GM18507 (cell line): ENCODE results near the gene YPEL3.

Source experiments
- DNase-seq: peaks from one replicate; pipeline ENCODE4 v3.0.0; 2011; ENCODE audit warnings: low read depth; ENCODE audit not compliant: insufficient read length; ENCODE audit errors: extremely low spot score
- FAIRE-seq: peaks from 2 replicates; lab custom pipeline; 2011; peaks lifted over from hg19 to GRCh38; lab: Jason Lieb, UNC

YPEL3 gene

DNA sequence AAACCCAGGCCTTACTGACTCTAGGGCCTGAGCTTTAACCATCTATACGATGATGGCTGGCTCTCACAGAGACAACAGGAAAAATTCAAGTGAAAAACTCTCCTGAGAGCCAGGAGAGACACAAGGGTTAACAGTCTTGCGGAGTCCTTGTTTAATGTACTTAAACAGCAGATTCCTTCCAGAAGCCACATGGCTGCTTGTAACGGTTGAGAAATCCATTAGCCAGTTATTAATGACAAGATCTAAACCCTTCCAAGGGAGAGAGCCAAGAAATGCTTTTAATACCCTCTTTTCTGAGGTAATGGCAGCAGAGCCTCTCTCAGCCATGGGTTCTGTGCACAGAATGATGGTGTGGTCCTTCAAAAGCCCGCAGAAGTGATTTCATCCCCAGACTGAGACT, 35.7 kb downstream of the YPEL3 start:
- no peak for DNase-seq
- no peak for FAIRE-seq

DNA sequence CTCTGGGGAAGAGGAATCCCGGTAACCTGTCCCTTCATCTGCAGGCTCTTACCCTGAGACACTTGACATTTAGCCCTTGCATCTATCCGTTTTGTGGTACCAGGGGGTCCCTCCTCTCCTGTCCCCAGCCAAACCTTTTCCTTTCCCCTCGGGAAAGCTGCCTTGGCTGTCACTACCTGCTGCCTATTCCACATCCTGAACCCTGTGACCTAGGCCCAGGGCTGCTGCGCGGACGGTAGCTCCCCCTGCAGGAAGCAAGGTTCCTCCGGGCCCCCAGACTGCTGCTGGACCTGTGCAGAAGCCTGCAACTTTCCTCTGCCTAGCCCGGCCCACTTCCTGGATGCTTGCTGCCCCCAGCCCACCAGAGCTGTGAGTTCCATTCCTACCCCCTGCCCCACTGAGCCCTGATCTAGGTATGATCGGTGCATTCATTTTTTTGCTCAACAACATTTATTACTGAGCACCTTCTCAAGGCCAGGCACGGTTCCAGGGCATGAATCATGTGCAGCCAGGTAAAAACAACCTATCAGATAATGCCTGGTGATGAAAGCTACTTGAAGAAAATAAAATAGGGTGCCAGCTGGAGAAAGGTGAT, 41.0 kb downstream of the YPEL3 start:
- FAIRE-seq (no peak), DNase-seq (no peak)

DNA sequence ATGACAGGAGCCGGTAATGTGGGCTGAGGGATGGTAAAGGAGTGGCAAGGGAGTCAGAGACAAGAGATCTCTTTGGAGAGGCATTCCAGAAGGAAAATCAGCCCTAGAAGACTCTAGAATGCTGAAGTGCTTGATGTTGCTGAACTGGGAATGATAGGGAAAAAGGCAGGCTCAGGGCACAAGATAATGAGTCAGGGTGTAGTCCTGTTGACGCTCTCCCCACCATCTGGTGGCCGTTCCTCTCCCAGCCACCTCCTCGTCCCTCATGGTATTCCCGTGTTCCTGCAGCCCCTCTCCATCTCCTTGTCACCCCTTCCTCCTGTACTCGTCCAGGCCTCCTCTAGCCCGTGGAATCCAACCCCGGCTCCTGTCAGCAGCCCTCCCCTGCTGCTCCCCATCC, 41.6 kb downstream of the YPEL3 start:
- DNase-seq (no peak), FAIRE-seq (no peak)

DNA sequence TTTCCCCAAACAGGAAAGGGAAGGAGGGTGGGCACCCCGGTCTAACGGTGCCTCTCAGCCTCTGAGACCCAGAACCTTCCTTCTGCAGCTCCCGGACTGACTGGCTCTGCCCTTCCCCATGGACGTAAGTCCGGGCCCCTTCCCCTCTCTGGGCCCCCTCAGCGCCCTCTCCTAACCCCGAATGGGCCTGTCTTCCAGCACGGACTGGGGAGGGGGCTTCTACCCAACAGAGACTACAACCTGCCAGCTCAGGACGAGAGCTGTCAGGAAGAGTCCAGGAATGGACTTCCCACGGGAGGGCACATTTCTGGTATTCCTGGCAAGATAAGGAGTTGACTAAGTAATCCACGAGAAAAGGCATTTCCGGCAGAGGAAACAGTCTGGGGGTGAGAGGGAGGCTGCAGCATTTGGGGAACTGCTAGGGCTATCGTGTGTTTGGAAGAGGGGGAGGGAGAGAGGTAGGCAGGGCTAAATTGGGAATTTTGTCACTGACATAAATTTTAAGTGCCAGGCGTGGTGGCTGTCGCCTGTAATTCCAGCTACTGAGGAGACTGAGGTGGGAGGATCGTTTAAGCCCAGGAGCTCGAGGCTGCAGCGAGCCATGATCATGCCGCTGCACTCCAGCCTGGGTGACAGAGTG, 42.5 kb downstream of the YPEL3 start:
- FAIRE-seq (no peak), DNase-seq (no peak)

GRCh38 chr16:30052671-30053372, 43.2 kb downstream of the YPEL3 start:
- DNase-seq (peak; percentile 95), FAIRE-seq (peak; percentile 90)

DNA sequence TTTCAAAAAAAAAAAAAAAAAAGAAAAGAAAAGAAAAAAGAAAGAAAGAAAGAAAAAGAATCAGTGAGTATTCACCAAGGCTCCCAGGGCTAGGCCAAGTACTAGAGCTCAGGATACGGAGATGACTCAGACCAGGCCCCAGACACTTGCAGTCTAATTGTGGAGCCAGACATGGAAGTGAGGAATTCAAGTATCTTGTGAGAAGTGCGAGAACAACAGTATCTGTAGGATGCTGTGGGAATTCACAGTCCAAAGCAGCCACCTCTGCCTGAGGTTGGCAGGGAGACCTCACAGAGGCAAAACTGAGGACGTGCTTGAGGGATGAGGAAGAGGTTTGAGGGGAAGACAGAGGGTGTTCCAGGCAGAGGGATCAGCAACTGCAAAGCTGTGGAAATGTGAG, 44.5 kb downstream of the YPEL3 start:
- no peak for FAIRE-seq
- no peak for DNase-seq

DNA sequence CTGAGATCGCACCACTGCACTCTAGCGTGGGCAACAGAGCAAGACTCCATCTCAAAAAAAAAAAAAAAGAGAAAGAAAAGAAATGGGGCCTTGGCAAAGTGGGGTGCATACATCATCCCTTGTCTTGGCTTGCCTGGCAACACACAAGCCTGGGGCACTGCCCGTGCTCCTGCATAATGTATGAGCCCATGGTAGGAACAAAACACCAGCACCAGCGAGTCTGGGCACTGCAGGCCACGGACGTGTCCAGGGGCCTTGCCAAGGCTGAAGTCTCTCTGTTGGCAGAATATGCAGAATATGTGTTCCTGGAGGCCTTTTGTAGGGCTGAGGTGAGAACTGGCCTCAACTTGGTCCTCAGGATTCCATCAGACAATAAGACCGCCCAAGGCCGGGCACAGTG, 46.1 kb downstream of the YPEL3 start:
- DNase-seq (no peak), FAIRE-seq (no peak)

GRCh38 chr16:30046588-30046987, 49.4 kb downstream of the YPEL3 start:
- FAIRE-seq (no peak), DNase-seq (no peak)

GRCh38 chr16:30046178-30046577, 49.8 kb downstream of the YPEL3 start:
- DNase-seq: no peak
- no peak for FAIRE-seq
